ENCODE measurements around the gene DMBT1. TPM values are rescaled to one million over a fixed set of nuclear protein-coding genes. Genes with fewer than 3 reads are reported as not detected.
"Not testable (repeated sequence)": the region's sequence is repeated elsewhere in the genome, so short reads cannot be mapped to it uniquely, and the experiment has no call there.

Gene DMBT1
- total RNA-seq, 1 experiment from 2014 or later, result not detected

GRCh38 chr10:122567056-122567660 is 6.6 kb downstream of the DMBT1 start:
- in situ Hi-C loops (cut with HindIII; ENCODE audit: low pct_unique_long_range_greater_than_20kb, low sequenced_read_pairs), result no loop called here
- DNase-seq (ENCODE audit: low read depth), result no peak

- in situ Hi-C loops (cut with HindIII; ENCODE audit: low pct_unique_long_range_greater_than_20kb, low sequenced_read_pairs), result no loop called here
- no peak for DNase-seq (ENCODE audit: low read depth)
Observed at GRCh38 chr10:122568551-122568950, 8.0 kb downstream of the DMBT1 start.

GRCh38 chr10:122570920-122571319 is 10.4 kb downstream of the DMBT1 start:
- no peak for DNase-seq (ENCODE audit: low read depth)
- in situ Hi-C loops (cut with HindIII; ENCODE audit: low pct_unique_long_range_greater_than_20kb, low sequenced_read_pairs), result no loop called here

GRCh38 chr10:122571892-122572291 is 11.3 kb downstream of the DMBT1 start:
- DNase-seq (ENCODE audit: low read depth), result no peak
- in situ Hi-C loops (cut with HindIII; ENCODE audit: low pct_unique_long_range_greater_than_20kb, low sequenced_read_pairs), result no loop called here

- DNase-seq (ENCODE audit: low read depth), result no peak
- in situ Hi-C loops (cut with HindIII; ENCODE audit: low pct_unique_long_range_greater_than_20kb, low sequenced_read_pairs), result no loop called here
Observed at GRCh38 chr10:122575776-122576175, 15.2 kb downstream of the DMBT1 start.

GRCh38 chr10:122576291-122576690 is 15.7 kb downstream of the DMBT1 start:
- DNase-seq (ENCODE audit: low read depth), result no peak
- in situ Hi-C loops (cut with HindIII; ENCODE audit: low pct_unique_long_range_greater_than_20kb, low sequenced_read_pairs), result no loop called here

- in situ Hi-C loops (cut with HindIII; ENCODE audit: low pct_unique_long_range_greater_than_20kb, low sequenced_read_pairs), result no loop called here
Observed at GRCh38 chr10:122577311-122577885, 16.8 kb downstream of the DMBT1 start.

GRCh38 chr10:122586070-122586469 is 25.5 kb downstream of the DMBT1 start:
- DNase-seq (ENCODE audit: low read depth); in situ Hi-C loops (cut with HindIII; ENCODE audit: low pct_unique_long_range_greater_than_20kb, low sequenced_read_pairs): not testable (repeated sequence)

More at GRCh38 chr10:122577311-122577885, 16.8 kb downstream of the DMBT1 start:
- DNase-seq (ENCODE audit: low read depth), result no peak

- in situ Hi-C loops (cut with HindIII; ENCODE audit: low pct_unique_long_range_greater_than_20kb, low sequenced_read_pairs), result no loop called here
- DNase-seq (ENCODE audit: low read depth), result no peak
Observed at GRCh38 chr10:122587098-122587760, 26.7 kb downstream of the DMBT1 start.

GRCh38 chr10:122588381-122588780 is 27.8 kb downstream of the DMBT1 start:
- no peak for DNase-seq (ENCODE audit: low read depth)
- in situ Hi-C loops (cut with HindIII; ENCODE audit: low pct_unique_long_range_greater_than_20kb, low sequenced_read_pairs), result no loop called here

- no peak for DNase-seq (ENCODE audit: low read depth)
- in situ Hi-C loops (cut with HindIII; ENCODE audit: low pct_unique_long_range_greater_than_20kb, low sequenced_read_pairs), result no loop called here
Observed at GRCh38 chr10:122590153-122590552, 29.6 kb downstream of the DMBT1 start.

GRCh38 chr10:122591736-122592135 is 31.2 kb downstream of the DMBT1 start:
- in situ Hi-C loops (cut with HindIII; ENCODE audit: low pct_unique_long_range_greater_than_20kb, low sequenced_read_pairs), result no loop called here
- DNase-seq (ENCODE audit: low read depth), result no peak

GRCh38 chr10:122592161-122592560 is 31.6 kb downstream of the DMBT1 start:
- in situ Hi-C loops (cut with HindIII; ENCODE audit: low pct_unique_long_range_greater_than_20kb, low sequenced_read_pairs), result no loop called here
- DNase-seq (ENCODE audit: low read depth), result no peak

GRCh38 chr10:122617476-122618270 is 57.1 kb downstream of the DMBT1 start:
- no peak for DNase-seq (ENCODE audit: low read depth)
- in situ Hi-C loops (cut with HindIII; ENCODE audit: low pct_unique_long_range_greater_than_20kb, low sequenced_read_pairs), result no loop called here

GRCh38 chr10:122618461-122619165 is 58.1 kb downstream of the DMBT1 start:
- DNase-seq (ENCODE audit: low read depth), result no peak
- in situ Hi-C loops (cut with HindIII; ENCODE audit: low pct_unique_long_range_greater_than_20kb, low sequenced_read_pairs), result no loop called here

GRCh38 chr10:122620961-122621360 is 60.4 kb downstream of the DMBT1 start:
- DNase-seq (ENCODE audit: low read depth); in situ Hi-C loops (cut with HindIII; ENCODE audit: low pct_unique_long_range_greater_than_20kb, low sequenced_read_pairs): not testable (repeated sequence)

GRCh38 chr10:122624546-122624945 is 64.0 kb downstream of the DMBT1 start:
- in situ Hi-C loops (cut with HindIII; ENCODE audit: low pct_unique_long_range_greater_than_20kb, low sequenced_read_pairs), result no loop called here
- no peak for DNase-seq (ENCODE audit: low read depth)

- no peak for DNase-seq (ENCODE audit: low read depth)
- in situ Hi-C loops (cut with HindIII; ENCODE audit: low pct_unique_long_range_greater_than_20kb, low sequenced_read_pairs), result no loop called here
Observed at GRCh38 chr10:122630526-122630925, 70.0 kb downstream of the DMBT1 start.
